ENCODE results near the gene SIPA1L3. TPM values are rescaled to one million over a fixed set of nuclear protein-coding genes. Genes with fewer than 3 reads are reported as not detected.

SIPA1L3 gene
- total and polyA plus RNA-seq, 4 donors = 9.6 to 50.5 (median 27.6) TPM

GRCh38 chr19:38043649-38044144 is 136.7 kb downstream of the SIPA1L3 start:
- TF ChIP-seq CTCF (IDR thresholded peaks at IDR 0.05; ENCODE audit: control extremely low read depth, extremely low read depth) = no peak
- H3K27ac ChIP-seq (ENCODE audit: low read depth in 1 of 2, low read length in 1 of 2) = no peak overlapping the region
- no peak overlapping the region for H3K9ac ChIP-seq (ENCODE audit: insufficient read depth in 1 of 2, low read length in 2 of 2)
- H3K36me3 ChIP-seq (ENCODE audit: control insufficient read depth in 4 of 4, insufficient read depth in 4 of 4, low read length in 4 of 4) = no peaks in the 10 kb centered on the region
- no peak overlapping the region for H3K4me3 ChIP-seq
- ATAC-seq (ENCODE audit: insufficient read depth, low FRiP score) = no peak
- DNase-seq = no peak
- no peaks in the 10 kb centered on the region for H3K4me1 ChIP-seq (ENCODE audit: control insufficient read depth in 5 of 5, insufficient read depth in 5 of 5, low read length in 5 of 5)
- H3K9me3 ChIP-seq (ENCODE audit: control insufficient read depth in 4 of 4, insufficient read depth in 3 of 4, low read length in 3 of 4) = no peaks in the 10 kb centered on the region
- WGBS, 2 donors = 94 to 97% methylated on average over 5 of the region's 5 CpGs
- no peaks in the 10 kb centered on the region for H3K27me3 ChIP-seq (ENCODE audit: control insufficient read depth in 3 of 3, insufficient read depth in 3 of 3, low read length in 2 of 3)

GRCh38 chr19:38044267-38045111 is 137.5 kb downstream of the SIPA1L3 start:
- 87 to 94% methylated on average over 16 of the region's 16 CpGs for WGBS, 2 donors
- ATAC-seq (ENCODE audit: insufficient read depth, low FRiP score) = no peak

GRCh38 chr19:38045554-38046253 is 138.7 kb downstream of the SIPA1L3 start:
- peaks cover 0 to 5% (median 0%) of the 10 kb centered on the region in 5 donors for H3K4me1 ChIP-seq (ENCODE audit: control insufficient read depth in 5 of 5, insufficient read depth in 5 of 5, low read length in 5 of 5)
- 82 to 85% methylated on average over 15 of the region's 15 CpGs for WGBS, 2 donors
- DNase-seq (no peak), ATAC-seq (ENCODE audit: insufficient read depth, low FRiP score) (no peak)
- no peaks in the 10 kb centered on the region for H3K36me3 ChIP-seq (ENCODE audit: control insufficient read depth in 4 of 4, insufficient read depth in 4 of 4, low read length in 4 of 4)
- no peak overlapping the region for H3K4me3 ChIP-seq
- no peak overlapping the region for H3K27ac ChIP-seq (ENCODE audit: low read depth in 1 of 2, low read length in 1 of 2)
- no peaks in the 10 kb centered on the region for H3K9me3 ChIP-seq (ENCODE audit: control insufficient read depth in 4 of 4, insufficient read depth in 3 of 4, low read length in 3 of 4)
- H3K27me3 ChIP-seq (ENCODE audit: control insufficient read depth in 3 of 3, insufficient read depth in 3 of 3, low read length in 2 of 3) = no peaks in the 10 kb centered on the region
- H3K9ac ChIP-seq (ENCODE audit: insufficient read depth in 1 of 2, low read length in 2 of 2) = no peak overlapping the region
- TF ChIP-seq CTCF (IDR thresholded peaks at IDR 0.05; ENCODE audit: control extremely low read depth, extremely low read depth) = no peak

More at GRCh38 chr19:38044267-38045111, 137.5 kb downstream of the SIPA1L3 start:
- no peak overlapping the region for H3K4me3 ChIP-seq
- no peaks in the 10 kb centered on the region for H3K36me3 ChIP-seq (ENCODE audit: control insufficient read depth in 4 of 4, insufficient read depth in 4 of 4, low read length in 4 of 4)
- H3K9ac ChIP-seq (ENCODE audit: insufficient read depth in 1 of 2, low read length in 2 of 2) = no peak overlapping the region
- no peaks in the 10 kb centered on the region for H3K27me3 ChIP-seq (ENCODE audit: control insufficient read depth in 3 of 3, insufficient read depth in 3 of 3, low read length in 2 of 3)
- H3K9me3 ChIP-seq (ENCODE audit: control insufficient read depth in 4 of 4, insufficient read depth in 3 of 4, low read length in 3 of 4) = no peaks in the 10 kb centered on the region
- no peak overlapping the region for H3K27ac ChIP-seq (ENCODE audit: low read depth in 1 of 2, low read length in 1 of 2)
- no peak for TF ChIP-seq CTCF (IDR thresholded peaks at IDR 0.05; ENCODE audit: control extremely low read depth, extremely low read depth)
- DNase-seq = no peak
- peaks cover 0 to under 1% (median 0%) of the 10 kb centered on the region in 5 donors for H3K4me1 ChIP-seq (ENCODE audit: control insufficient read depth in 5 of 5, insufficient read depth in 5 of 5, low read length in 5 of 5)

Measured in lung (tissue), 12 donors.